Prostate gland (tissue), 2 donors: ENCODE results near the gene KRTAP5-9.

Experiments used
- CTCF ChIP-seq, 4 experiments: fragments of 200-600 bp in 2 of 4; fragments of 450-650 bp in 2 of 4; sonication (generic) in 2 of 4; IDR thresholded peaks; 1 replicate in 3 of 4; 2 replicates in 1 of 4; pipeline ENCODE4 v1.5.1; 2016 to 2019; ENCODE audit warnings: antibody characterized with exemption in 4 of 4, mild to moderate bottlenecking in 2 of 4, moderate library complexity in 2 of 4
- POLR2A ChIP-seq: fragments of 450-650 bp; IDR thresholded peaks from one replicate; pipeline ENCODE4 v1.6.1; 2016; ENCODE audit warnings: antibody characterized with exemption, mild to moderate bottlenecking
- POLR2AphosphoS5 ChIP-seq: sonication (generic); formaldehyde crosslinking; IDR thresholded peaks from one replicate; pipeline ENCODE4 v1.6.1; 2017; ENCODE audit warnings: antibody characterized with exemption

GRCh38 chr11:71542879-71543777, 5.1 kb upstream of the KRTAP5-9 start:
- TF ChIP-seq CTCF (IDR thresholded peaks at IDR 0.05), result no peak
- no peak for TF ChIP-seq POLR2A
- no peak for TF ChIP-seq POLR2AphosphoS5
